Omental fat pad (tissue), 4 donors: Measurements from ENCODE around the gene HMOX1. TPM values are rescaled to one million over a fixed set of nuclear protein-coding genes. Genes with fewer than 3 reads are reported as not detected.
A peak's percentile ranks its signal among the peaks of the same experiment; 100 is the strongest.

Experiments used
- ATAC-seq: fragments of 150-250 bp; one replicate; pipeline ENCODE4 v1.9.1; 2016; ENCODE audit warnings: mild to moderate bottlenecking, moderate library complexity; ENCODE audit not compliant: low FRiP score
- DNase-seq: peaks from one replicate; pipeline ENCODE4 v3.0.0-alpha.2; 2019; ENCODE audit warnings: low spot score
- CTCF ChIP-seq, 3 donors: fragments of 450-650 bp; IDR thresholded peaks; one replicate each; pipeline ENCODE4 v1.5.1; 2016 to 2017; ENCODE audit warnings: antibody characterized with exemption in 3 of 3, mild to moderate bottlenecking in 3 of 3, moderate library complexity in 2 of 3
- total RNA-seq, 4 donors: library from RNA; depleted of rRNA; stranded (reverse); fragments of >200 nt; gene quantifications; one replicate each; pipeline ENCODE4 v1.1.0, GENCODE V29; 2016

The HMOX1 gene
- total RNA-seq, 4 donors from 2014 or later: 32.8 to 625 (median 159) TPM

- DNase-seq (no peak), ATAC-seq (no peak)
- TF ChIP-seq CTCF (IDR thresholded peaks at IDR 0.05): no peak
Observed at GRCh38 chr22:35346596-35347220, 34.2 kb upstream of the HMOX1 start.

- DNase-seq: no peak
- no peak for ATAC-seq
- no peak for TF ChIP-seq CTCF (IDR thresholded peaks at IDR 0.05)
Observed at GRCh38 chr22:35347462-35347861, 33.4 kb upstream of the HMOX1 start.

- no peak for TF ChIP-seq CTCF (IDR thresholded peaks at IDR 0.05)
- DNase-seq (no peak), ATAC-seq (no peak)
Observed at GRCh38 chr22:35348026-35348590, 32.8 kb upstream of the HMOX1 start.

GRCh38 chr22:35348703-35349102 is 32.2 kb upstream of the HMOX1 start:
- no peak for DNase-seq
- no peak for TF ChIP-seq CTCF (IDR thresholded peaks at IDR 0.05)
- ATAC-seq: no peak

- DNase-seq: no peak
- TF ChIP-seq CTCF (IDR thresholded peaks at IDR 0.05): no peak
- ATAC-seq: no peak
Observed at GRCh38 chr22:35349368-35349703, 31.6 kb upstream of the HMOX1 start.

- no peak for TF ChIP-seq CTCF (IDR thresholded peaks at IDR 0.05)
- DNase-seq (no peak), ATAC-seq (peak; percentile 3)
Observed at GRCh38 chr22:35349704-35350538, 31.0 kb upstream of the HMOX1 start.
